OCI-M1 (cell line): ENCODE data around the gene PARP2.

Experiments
- DNase-seq: peaks from one replicate; lab custom pipeline; 2025; lab: John Stamatoyannopoulos, UW

PARP2 gene

GRCh38 chr14:20400965-20401593 lies 57.6 kb downstream of the PARP2 start:
- no peak for DNase-seq

- DNase-seq = no peak
Measured at GRCh38 chr14:20403521-20403920, 60.1 kb downstream of the PARP2 start.
